Neuronal stem cell (in vitro differentiated cells): Measurements from ENCODE around the gene CACNA1I.

Experiments used
- DNase-seq: peaks from one replicate; pipeline ENCODE4 v3.0.0-alpha.2; 2013; ENCODE audit warnings: low spot score
- H2AFZ ChIP-seq: one replicate; pipeline ENCODE4 v1.6.1; 2013; ENCODE audit warnings: mild to moderate bottlenecking, low read length, inconsistent platforms
- H2AK5ac ChIP-seq: 2 replicates; pipeline ENCODE4 v1.6.1; 2013; ENCODE audit warnings: low read depth, mild to moderate bottlenecking, inconsistent platforms, low read length, moderate library complexity, mixed read lengths
- H2BK120ac ChIP-seq: 2 replicates; pipeline ENCODE4 v1.6.1; 2013; ENCODE audit warnings: low read depth, mild to moderate bottlenecking, inconsistent platforms, low read length, moderate library complexity, mixed read lengths
- H2BK12ac ChIP-seq: one replicate; pipeline ENCODE4 v1.6.1; 2013; ENCODE audit warnings: low read length, inconsistent platforms
- H2BK15ac ChIP-seq: 2 replicates; pipeline ENCODE4 v1.6.1; 2013; ENCODE audit warnings: mild to moderate bottlenecking, low read length, inconsistent platforms, mixed read lengths
- H2BK5ac ChIP-seq: one replicate; pipeline ENCODE4 v1.6.1; 2013; ENCODE audit warnings: inconsistent platforms, mild to moderate bottlenecking, low read length, moderate library complexity
- H3K14ac ChIP-seq: one replicate; pipeline ENCODE4 v1.6.1; 2013; ENCODE audit warnings: low read length, inconsistent platforms
- H3K18ac ChIP-seq: 2 replicates; pipeline ENCODE4 v1.6.1; 2013; ENCODE audit warnings: low read length, inconsistent platforms
- H3K23ac ChIP-seq: 2 replicates; pipeline ENCODE4 v1.6.1; 2013; ENCODE audit warnings: low read depth, mild to moderate bottlenecking, mixed read lengths, low read length, inconsistent platforms; ENCODE audit not compliant: poor library complexity
- H3K27ac ChIP-seq: replicated peaks from 3 replicates; pipeline ENCODE4 v1.5.1; 2013; ENCODE audit warnings: low read length, inconsistent platforms
- H3K27me3 ChIP-seq, 3 experiments: 2 replicates each; pipeline ENCODE4 v1.6.1; 2013; ENCODE audit warnings: low read length in 3 of 3, mild to moderate bottlenecking in 2 of 3, inconsistent platforms in 1 of 3, low read depth in 1 of 3, mixed read lengths in 1 of 3, moderate library complexity in 1 of 3; ENCODE audit not compliant: control insufficient read depth in 3 of 3, insufficient read depth in 3 of 3
- H3K36me3 ChIP-seq, 2 donors: replicated peaks in 1 of 2; 2 replicates each; pipeline ENCODE4 v1.6.1; 2013; ENCODE audit warnings: low read length in 2 of 2; ENCODE audit not compliant: control insufficient read depth in 2 of 2, insufficient read depth in 2 of 2
- H3K4ac ChIP-seq: 2 replicates; pipeline ENCODE4 v1.6.1; 2013; ENCODE audit warnings: inconsistent platforms, mild to moderate bottlenecking, low read length, moderate library complexity
- H3K4me1 ChIP-seq, 2 donors: 1 replicate in 1 of 2; 2 replicates in 1 of 2; pipeline ENCODE4 v1.6.1; 2013; ENCODE audit warnings: low read length in 2 of 2, low read depth in 1 of 2; ENCODE audit not compliant: control insufficient read depth in 2 of 2, insufficient read depth in 1 of 2
- H3K4me2 ChIP-seq: one replicate; pipeline ENCODE4 v1.6.1; 2013; ENCODE audit warnings: mild to moderate bottlenecking, low read length, inconsistent platforms; ENCODE audit not compliant: insufficient read depth, poor library complexity, severe bottlenecking
- H3K4me3 ChIP-seq, 2 donors: 2 replicates each; pipeline ENCODE4 v1.5.1; 2013; ENCODE audit warnings: low read length in 2 of 2, mild to moderate bottlenecking in 2 of 2, inconsistent platforms in 1 of 2, moderate library complexity in 1 of 2
- H3K79me1 ChIP-seq: one replicate; pipeline ENCODE4 v1.6.1; 2013; ENCODE audit warnings: low read depth, mild to moderate bottlenecking, inconsistent platforms, low read length, moderate library complexity
- H3K9ac ChIP-seq: one replicate; pipeline ENCODE4 v1.6.1; 2013; ENCODE audit warnings: mild to moderate bottlenecking, low read depth, low read length, inconsistent platforms; ENCODE audit not compliant: poor library complexity
- H3K9me3 ChIP-seq, 2 donors: replicated peaks in 1 of 2; 2 replicates each; pipeline versions ENCODE3 to v1.6.1; 2013; ENCODE audit warnings: low read length in 2 of 2, mild to moderate bottlenecking in 2 of 2, inconsistent platforms in 1 of 2, low read depth in 1 of 2, mixed read lengths in 1 of 2, moderate library complexity in 1 of 2; ENCODE audit not compliant: control insufficient read depth in 2 of 2, insufficient read depth in 1 of 2
- H4K8ac ChIP-seq: one replicate; pipeline ENCODE4 v1.6.1; 2013; ENCODE audit warnings: low read depth, mild to moderate bottlenecking, inconsistent platforms, low read length, moderate library complexity
- H4K91ac ChIP-seq: one replicate; pipeline ENCODE4 v1.6.1; 2013; ENCODE audit warnings: low read length, low read depth, mild to moderate bottlenecking, inconsistent platforms; ENCODE audit not compliant: poor library complexity
- WGBS, 2 donors: extraction: QIAGEN DNeasy Blood & Tissue Kit; methylation state at CpG; one replicate each; pipeline ENCODE4 v1.1.7; 2013; ENCODE audit warnings: missing lambda C conversion rate in 2 of 2, mixed read lengths in 1 of 2; ENCODE audit not compliant: insufficient read length in 2 of 2, insufficient replicate concordance in 1 of 2; ENCODE audit errors: extremely low coverage in 2 of 2; 5-methylcytosine and 5-hydroxymethylcytosine counted together

Gene CACNA1I

DNA sequence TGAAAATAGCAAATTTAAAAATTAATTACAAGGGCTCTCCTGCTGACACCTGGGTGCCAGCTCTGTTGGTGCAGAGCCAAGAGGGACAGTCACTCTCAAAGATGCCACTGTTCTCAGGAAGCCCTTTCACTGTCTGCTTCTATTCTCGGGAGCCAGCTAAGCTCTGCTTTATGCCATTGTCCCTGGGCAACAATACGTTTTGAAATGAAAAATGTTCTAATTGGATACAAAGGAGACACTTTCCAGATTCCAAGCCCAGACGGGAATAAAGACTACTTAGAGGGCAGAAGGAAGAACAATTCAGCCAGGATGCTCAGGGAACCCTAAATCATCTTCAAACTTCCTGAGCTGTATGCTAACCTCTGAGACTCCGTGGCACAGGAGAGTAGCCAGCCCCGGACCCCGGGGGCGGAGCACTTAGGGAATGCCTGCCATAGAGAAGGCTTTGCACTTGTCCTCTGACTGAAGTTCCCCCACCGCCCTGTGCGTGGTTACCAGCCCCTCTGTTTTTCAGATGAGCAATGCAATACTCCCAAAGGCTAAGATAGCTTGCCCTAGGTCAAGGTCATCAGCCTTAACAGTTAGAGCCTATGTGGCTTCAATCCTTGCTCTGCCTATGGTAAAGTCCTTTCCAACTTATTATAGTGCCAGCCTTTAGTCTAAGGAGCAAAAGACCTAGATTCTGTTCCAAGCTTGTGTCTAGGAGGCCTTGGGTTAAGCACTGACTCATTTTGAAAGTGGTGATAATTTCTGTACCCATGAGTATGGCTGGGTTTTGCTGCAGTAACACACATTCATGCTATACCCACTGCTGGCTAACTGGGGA lies 150.9 kb downstream of the CACNA1I start:
- no peak overlapping the region for H2AK5ac ChIP-seq
- peaks cover 6 to 22% of the 10 kb centered on the region in 2 donors for H3K4me1 ChIP-seq
- no peak overlapping the region for H3K27ac ChIP-seq
- WGBS, 2 donors, result no CpG with 5 or more reads among the region's 9 CpGs
- no peak overlapping the region for H2BK15ac ChIP-seq
- no peak overlapping the region for H4K8ac ChIP-seq
- no peak for DNase-seq
- no peak overlapping the region for H4K91ac ChIP-seq
- no peak overlapping the region for H3K4me3 ChIP-seq
- H3K14ac ChIP-seq, result no peak overlapping the region
- no peaks in the 10 kb centered on the region for H3K36me3 ChIP-seq
- no peak overlapping the region for H3K18ac ChIP-seq
- H3K9ac ChIP-seq, result no peak overlapping the region
- no peak overlapping the region for H2AFZ ChIP-seq
- H3K4me2 ChIP-seq, result no peak overlapping the region
- H3K27me3 ChIP-seq, result peaks cover 0 to 14% (median 0%) of the 10 kb centered on the region in 3 experiments
- H2BK12ac ChIP-seq, result no peak overlapping the region
- H3K23ac ChIP-seq, result no peak overlapping the region
- no peaks in the 10 kb centered on the region for H3K79me1 ChIP-seq
- no peak overlapping the region for H2BK120ac ChIP-seq
- H3K4ac ChIP-seq, result no peak overlapping the region
- H2BK5ac ChIP-seq, result no peak overlapping the region
- H3K9me3 ChIP-seq, result no peaks in the 10 kb centered on the region

DNA sequence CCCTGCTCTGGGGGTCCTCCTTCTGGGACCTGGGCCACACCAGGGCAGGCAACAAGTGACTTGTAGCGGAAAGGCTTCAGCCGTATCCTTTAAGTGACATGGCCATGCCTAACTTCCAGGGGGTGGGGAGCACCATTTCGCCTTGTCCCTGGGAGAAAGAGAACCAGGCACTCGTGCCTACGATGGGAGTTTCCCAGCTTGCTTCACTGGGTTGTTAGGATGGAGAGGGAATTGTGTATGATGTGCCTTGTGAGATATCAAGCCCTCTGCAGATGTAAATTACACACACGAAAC lies 151.4 kb downstream of the CACNA1I start:
- no peak overlapping the region for H4K91ac ChIP-seq
- H3K36me3 ChIP-seq, result no peaks in the 10 kb centered on the region
- H3K14ac ChIP-seq, result no peak overlapping the region
- no peak overlapping the region for H3K4me3 ChIP-seq
- H2BK12ac ChIP-seq, result no peak overlapping the region
- H3K9ac ChIP-seq, result no peak overlapping the region
- WGBS, 2 donors, result no CpG with 5 or more reads among the region's 6 CpGs
- H3K18ac ChIP-seq, result no peak overlapping the region
- H3K23ac ChIP-seq, result no peak overlapping the region
- no peak overlapping the region for H2BK15ac ChIP-seq
- no peak overlapping the region for H2AK5ac ChIP-seq
- no peak overlapping the region for H4K8ac ChIP-seq
- no peak overlapping the region for H2AFZ ChIP-seq
- no peaks in the 10 kb centered on the region for H3K9me3 ChIP-seq
- DNase-seq, result no peak
- no peak overlapping the region for H3K27ac ChIP-seq
- no peak overlapping the region for H2BK5ac ChIP-seq
- no peak overlapping the region for H2BK120ac ChIP-seq
- peaks cover 0 to 14% (median 0%) of the 10 kb centered on the region in 3 experiments for H3K27me3 ChIP-seq
- H3K79me1 ChIP-seq, result no peaks in the 10 kb centered on the region
- H3K4ac ChIP-seq, result no peak overlapping the region
- no peak overlapping the region for H3K4me2 ChIP-seq
- H3K4me1 ChIP-seq, result peaks cover 6 to 20% of the 10 kb centered on the region in 2 donors

DNA sequence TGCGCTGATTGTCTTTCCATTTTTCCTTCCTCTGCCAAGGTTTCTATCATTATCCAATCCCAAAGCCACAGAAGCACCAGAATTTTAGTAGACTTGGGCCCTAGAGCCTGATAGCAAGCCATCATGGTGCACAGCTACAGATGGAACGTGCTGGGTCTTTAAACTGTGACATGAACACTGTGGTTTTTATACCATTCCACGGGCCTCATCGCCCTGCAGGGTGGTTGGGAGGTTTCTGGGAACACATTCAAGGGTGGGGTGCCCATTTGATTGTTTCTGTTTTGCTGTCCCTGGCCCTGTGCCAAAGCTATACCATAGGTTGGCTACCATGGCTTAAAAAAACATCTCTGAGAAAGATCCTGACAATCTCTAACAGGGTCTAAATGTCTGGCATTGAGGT lies 151.9 kb downstream of the CACNA1I start:
- Histone ChIP-seq H4K91ac (no peak overlapping the region), H3K9me3 (no peaks in the 10 kb centered on the region), H3K79me1 (no peaks in the 10 kb centered on the region), H3K27me3 (peaks cover 0 to 14% (median 0%) of the 10 kb centered on the region in 3 experiments), H2AK5ac (no peak overlapping the region), H2BK15ac (no peak overlapping the region), H3K9ac (no peak overlapping the region), H3K18ac (no peak overlapping the region), H4K8ac (no peak overlapping the region), H2BK120ac (no peak overlapping the region), H3K23ac (no peak overlapping the region), H3K4me1 (peaks cover 4 to 16% of the 10 kb centered on the region in 2 donors), H3K14ac (no peak overlapping the region), H2AFZ (no peak overlapping the region), H3K4me2 (no peak overlapping the region), H3K36me3 (no peaks in the 10 kb centered on the region), H3K4ac (no peak overlapping the region), H2BK5ac (no peak overlapping the region), H2BK12ac (no peak overlapping the region), H3K4me3 (no peak overlapping the region), H3K27ac (no peak overlapping the region)
- no CpG with 5 or more reads among the region's 4 CpGs for WGBS, 2 donors
- no peak for DNase-seq

DNA sequence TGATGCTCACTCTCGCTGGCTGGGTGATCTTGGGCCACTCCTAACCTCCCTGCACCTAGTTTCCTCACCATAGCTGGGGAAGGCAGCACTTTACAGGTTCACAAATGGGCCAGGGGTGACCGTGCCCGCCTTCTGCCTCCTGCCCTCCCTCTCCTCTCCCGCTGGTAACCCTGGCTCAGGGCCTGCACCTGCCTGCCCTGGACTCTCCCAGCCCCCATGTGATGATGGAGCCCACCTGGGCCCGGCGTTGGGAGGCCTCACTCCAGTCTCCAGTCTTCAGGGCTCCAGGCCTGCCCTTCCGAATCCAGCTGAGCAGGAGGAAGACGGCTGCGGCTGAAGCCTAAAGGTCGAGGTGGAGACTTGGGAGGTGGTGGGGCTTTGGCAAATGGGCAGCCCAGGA lies 152.9 kb downstream of the CACNA1I start:
- peak overlapping the region; percentile 31 for H2BK15ac ChIP-seq
- peaks cover 0 to 14% (median 0%) of the 10 kb centered on the region in 3 experiments for H3K27me3 ChIP-seq
- H3K23ac ChIP-seq, result no peak overlapping the region
- peak overlapping the region; percentile 29 for H3K18ac ChIP-seq
- no peak overlapping the region for H3K4me3 ChIP-seq
- H3K27ac ChIP-seq, result no peak overlapping the region
- H3K9ac ChIP-seq, result no peak overlapping the region
- H3K4me1 ChIP-seq, result peaks cover 3 to 16% of the 10 kb centered on the region in 2 donors
- DNase-seq, result no peak
- H3K4ac ChIP-seq, result no peak overlapping the region
- H3K36me3 ChIP-seq, result no peaks in the 10 kb centered on the region
- no peak overlapping the region for H2BK5ac ChIP-seq
- no peak overlapping the region for H3K14ac ChIP-seq
- H4K8ac ChIP-seq, result no peak overlapping the region
- H3K79me1 ChIP-seq, result no peaks in the 10 kb centered on the region
- no peak overlapping the region for H3K4me2 ChIP-seq
- H4K91ac ChIP-seq, result no peak overlapping the region
- H3K9me3 ChIP-seq, result no peaks in the 10 kb centered on the region
- no peak overlapping the region for H2AFZ ChIP-seq
- no peak overlapping the region for H2BK120ac ChIP-seq
- H2AK5ac ChIP-seq, result no peak overlapping the region
- WGBS, 2 donors, result no CpG with 5 or more reads among the region's 10 CpGs
- H2BK12ac ChIP-seq, result peak overlapping the region; percentile 80
